NCI-H2107 (cell line): ENCODE measurements around the gene IGSF1.

Experiments
- DNase-seq: peaks from one replicate; lab custom pipeline; 2025; lab: John Stamatoyannopoulos, UW

IGSF1 gene, protein sequence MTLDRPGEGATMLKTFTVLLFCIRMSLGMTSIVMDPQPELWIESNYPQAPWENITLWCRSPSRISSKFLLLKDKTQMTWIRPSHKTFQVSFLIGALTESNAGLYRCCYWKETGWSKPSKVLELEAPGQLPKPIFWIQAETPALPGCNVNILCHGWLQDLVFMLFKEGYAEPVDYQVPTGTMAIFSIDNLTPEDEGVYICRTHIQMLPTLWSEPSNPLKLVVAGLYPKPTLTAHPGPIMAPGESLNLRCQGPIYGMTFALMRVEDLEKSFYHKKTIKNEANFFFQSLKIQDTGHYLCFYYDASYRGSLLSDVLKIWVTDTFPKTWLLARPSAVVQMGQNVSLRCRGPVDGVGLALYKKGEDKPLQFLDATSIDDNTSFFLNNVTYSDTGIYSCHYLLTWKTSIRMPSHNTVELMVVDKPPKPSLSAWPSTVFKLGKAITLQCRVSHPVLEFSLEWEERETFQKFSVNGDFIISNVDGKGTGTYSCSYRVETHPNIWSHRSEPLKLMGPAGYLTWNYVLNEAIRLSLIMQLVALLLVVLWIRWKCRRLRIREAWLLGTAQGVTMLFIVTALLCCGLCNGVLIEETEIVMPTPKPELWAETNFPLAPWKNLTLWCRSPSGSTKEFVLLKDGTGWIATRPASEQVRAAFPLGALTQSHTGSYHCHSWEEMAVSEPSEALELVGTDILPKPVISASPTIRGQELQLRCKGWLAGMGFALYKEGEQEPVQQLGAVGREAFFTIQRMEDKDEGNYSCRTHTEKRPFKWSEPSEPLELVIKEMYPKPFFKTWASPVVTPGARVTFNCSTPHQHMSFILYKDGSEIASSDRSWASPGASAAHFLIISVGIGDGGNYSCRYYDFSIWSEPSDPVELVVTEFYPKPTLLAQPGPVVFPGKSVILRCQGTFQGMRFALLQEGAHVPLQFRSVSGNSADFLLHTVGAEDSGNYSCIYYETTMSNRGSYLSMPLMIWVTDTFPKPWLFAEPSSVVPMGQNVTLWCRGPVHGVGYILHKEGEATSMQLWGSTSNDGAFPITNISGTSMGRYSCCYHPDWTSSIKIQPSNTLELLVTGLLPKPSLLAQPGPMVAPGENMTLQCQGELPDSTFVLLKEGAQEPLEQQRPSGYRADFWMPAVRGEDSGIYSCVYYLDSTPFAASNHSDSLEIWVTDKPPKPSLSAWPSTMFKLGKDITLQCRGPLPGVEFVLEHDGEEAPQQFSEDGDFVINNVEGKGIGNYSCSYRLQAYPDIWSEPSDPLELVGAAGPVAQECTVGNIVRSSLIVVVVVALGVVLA (N-terminal part only)

DNA sequence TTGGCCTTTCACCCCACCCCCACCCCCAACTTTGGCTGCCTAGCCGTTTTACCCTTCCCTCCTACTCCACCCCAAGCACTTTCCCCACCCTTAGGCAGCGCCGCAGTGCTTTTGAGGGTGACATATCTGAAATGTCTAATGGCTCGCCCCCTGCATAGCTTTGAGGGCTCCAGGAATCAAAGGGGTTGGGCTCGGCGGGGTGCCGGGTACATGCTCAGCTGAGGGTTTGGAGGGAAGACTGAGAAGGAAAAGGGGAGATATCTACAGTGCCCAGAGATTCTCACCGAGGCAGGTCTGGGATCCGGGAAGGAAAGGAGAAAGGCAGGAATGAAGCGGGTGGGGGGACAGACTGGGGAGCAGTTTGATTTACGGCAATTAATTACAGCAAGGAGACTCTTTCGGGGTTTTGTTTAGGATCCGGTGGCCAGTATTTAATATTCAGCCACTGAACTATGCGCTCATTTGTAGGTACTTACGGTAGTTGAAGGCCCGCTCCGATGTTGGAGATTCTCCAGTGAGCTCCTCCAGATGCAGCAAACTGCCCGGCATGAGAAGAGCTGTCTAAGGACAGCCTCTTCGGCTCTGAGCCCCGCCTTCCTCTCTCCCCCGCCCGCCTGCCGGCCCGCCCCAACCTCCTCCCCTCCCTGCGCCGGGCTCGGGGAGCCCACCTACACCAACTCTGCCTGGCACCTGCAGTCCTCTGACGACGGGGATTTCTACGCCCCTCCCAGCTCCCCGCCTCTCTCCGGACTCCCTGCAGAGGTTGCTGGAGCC lies at the start of gene IGSF1:
Gene IGSF1 (minus strand): TSS at position 569 of the 774 bp plus-strand sequence. CDS start 2,632 bp downstream, outside the sequence.
- no peak for DNase-seq

- DNase-seq = no peak
Observed at GRCh38 chrX:131332331-131332730, 43.2 kb upstream of the IGSF1 start.

- no peak for DNase-seq
Observed at GRCh38 chrX:131331152-131331551, 42.0 kb upstream of the IGSF1 start.

GRCh38 chrX:131330735-131331134 lies 41.6 kb upstream of the IGSF1 start:
- DNase-seq = no peak

DNA sequence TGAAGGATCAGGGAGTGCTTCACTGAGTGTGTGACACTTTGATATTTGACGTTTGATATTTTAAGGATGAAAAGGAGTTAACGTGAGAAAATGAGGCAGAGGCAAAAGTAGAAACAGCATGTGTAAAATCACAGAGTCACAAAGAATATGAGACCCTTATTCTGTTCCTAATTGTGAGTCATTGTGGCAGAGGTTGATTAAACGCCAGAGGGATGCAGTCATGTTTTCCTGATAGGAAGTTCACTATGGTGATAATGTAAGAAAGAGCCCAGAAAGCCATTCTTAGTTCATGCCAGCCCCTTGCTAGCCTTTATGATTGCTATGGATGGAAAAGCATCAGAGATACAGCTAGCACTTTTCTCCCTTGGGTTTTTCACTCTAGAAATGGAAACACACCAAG lies 33.5 kb upstream of the IGSF1 start:
- DNase-seq = no peak

DNA sequence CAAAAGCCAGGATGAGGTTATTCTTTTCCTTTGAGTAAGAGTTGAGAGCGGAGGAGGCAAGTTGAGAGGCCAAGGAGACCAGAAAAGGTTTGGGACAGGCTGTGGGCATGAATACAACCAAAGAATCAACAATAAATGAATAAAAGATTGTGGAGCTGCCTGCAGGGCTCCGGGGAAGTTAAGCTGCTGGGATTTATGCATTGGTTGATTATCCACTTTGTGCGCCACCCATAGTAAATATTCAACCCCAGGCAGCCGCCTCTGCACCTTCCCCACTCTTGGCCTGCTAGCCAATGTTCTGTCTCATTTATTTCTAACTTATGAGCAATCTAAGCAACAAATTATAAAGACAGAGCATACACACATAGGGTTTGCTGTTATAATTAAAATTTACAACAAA lies 28.2 kb upstream of the IGSF1 start:
- no peak for DNase-seq

DNA sequence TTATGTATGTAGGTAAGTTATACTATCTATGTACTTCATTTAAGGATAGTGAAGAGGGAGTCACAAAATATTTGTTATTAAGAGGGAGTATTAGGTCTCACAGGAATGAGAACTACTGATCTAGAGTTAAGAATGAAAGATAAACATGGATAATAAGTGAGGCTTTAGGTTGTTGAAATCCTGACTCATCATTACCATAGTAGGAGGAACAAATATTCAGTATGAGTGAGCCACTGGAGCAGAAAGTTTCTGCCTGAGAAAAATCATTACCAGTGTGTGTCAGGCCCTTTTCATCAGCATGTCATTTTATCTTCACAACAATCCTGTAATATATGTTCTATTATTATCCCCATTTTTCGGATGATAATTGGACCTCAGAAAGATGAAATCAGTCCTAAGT lies 27.2 kb upstream of the IGSF1 start:
- no peak for DNase-seq

DNA sequence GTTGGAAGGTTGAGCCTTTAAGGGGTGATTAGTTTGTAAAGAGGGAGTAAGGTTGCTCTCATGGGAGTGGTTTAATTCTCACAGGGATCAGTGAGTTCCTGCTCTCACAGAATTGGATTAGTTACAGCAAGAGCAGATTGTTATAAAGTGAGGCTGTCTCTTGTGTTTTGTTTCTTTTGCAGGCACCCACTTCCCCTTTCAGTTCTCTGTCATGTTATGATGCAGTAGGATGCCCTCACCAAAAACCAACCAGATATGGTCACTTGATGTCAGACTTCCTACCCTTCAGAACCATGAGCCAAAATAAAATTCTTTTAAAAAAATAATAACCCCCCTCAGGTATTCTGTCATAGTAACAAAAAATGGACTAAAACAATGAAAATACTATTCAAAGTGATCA lies 19.9 kb upstream of the IGSF1 start:
- no peak for DNase-seq

DNA sequence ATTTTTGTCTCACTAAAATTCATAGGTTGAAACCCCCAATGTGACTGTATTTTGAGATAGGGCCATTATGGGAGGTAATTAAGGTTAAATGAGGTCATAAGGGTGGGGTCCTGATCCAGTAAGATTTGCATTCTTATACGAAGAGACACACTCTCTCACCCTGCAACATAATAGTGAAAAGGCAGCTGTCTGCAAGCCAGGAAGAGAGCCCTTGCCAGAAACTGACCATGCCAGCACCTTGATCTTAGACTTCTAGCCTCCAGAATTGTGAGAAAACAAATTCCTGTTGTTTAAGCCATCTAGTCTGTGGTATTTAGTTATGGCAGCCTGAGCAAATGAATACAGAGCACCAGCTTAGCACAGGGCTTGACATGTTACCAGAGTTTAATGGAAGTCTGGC lies 17.5 kb upstream of the IGSF1 start:
- no peak for DNase-seq

DNA sequence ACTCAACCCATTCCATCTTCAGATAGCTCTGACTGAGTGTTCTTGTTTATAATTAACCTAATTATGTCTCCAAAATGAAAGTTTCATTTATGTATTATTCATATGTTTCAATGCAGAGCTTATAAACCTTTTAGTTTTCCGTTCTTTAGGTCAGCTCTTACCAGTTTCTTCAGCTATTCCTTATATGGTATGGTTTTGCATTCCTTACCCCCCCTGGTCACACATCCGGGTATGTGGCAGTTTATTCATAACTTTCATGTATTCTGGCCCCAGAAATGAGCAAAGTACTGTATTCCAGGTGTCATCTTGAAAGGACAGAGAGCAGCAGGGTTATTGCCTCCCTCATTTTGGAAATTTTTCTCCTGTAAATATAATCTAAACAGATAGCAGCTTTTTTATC lies 16.8 kb upstream of the IGSF1 start:
- no peak for DNase-seq

DNA sequence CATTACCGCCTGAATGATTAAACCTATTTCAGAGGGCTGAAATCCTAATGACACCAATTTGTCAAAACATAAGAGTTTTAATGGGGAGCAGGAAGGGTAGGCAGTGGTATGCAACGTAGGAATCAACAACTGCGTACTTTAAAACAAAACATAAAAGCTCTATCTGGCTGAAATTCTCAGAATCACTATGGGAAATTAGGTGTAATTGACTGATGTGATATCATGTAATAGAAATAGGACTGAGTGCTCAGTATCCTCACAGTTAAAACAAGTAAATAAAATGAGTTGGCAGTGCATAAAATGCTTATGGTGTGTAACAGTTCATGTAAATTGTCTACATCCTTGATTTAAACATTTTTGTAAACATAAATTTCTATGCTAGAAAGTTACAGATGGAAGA lies 13.6 kb upstream of the IGSF1 start:
- DNase-seq = no peak

DNA sequence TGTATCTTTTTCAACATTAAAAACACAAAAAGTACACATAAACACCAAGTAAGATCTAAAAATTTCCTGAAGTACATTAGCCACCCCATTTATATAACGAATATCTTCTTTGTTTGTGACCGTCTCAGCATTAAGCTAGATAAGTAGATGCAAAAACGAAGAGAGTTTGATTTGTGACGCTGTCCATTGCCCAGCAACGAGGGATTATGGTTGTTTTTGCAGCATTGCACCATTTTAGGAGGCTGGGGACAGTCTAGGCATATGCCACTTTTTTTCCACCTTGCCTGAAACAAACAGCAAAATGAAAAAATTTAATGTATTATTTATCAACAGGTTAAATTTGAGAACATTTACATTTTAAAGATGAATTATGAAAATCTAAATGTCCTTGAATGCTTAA lies 12.0 kb upstream of the IGSF1 start:
- no peak for DNase-seq

GRCh38 chrX:131298846-131299245 lies 9.7 kb upstream of the IGSF1 start:
- no peak for DNase-seq

DNA sequence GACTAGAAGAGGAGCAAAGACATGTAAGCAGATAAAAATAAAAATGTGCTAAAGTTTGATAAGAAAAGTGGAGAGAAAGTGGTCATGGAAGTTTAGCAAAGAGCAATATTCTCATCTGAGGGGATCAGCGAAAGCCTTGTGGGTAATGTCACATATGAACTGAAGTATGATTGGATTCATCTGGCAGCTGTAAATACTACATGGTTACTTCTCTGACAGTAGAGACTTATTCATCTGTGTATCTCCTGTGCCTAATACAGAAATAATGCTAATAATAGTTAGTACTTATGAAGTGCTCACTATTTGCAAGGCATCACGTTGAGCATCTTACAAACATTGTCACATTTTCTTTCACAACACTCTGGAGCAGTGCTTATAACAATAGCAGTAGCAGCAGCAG lies 8.9 kb upstream of the IGSF1 start:
- no peak for DNase-seq

- no peak for DNase-seq
Observed at GRCh38 chrX:131289527-131289926, 421 bp upstream of the IGSF1 start.

- DNase-seq = no peak
Observed at GRCh38 chrX:131288188-131288587, 918 bp downstream of the IGSF1 start.

GRCh38 chrX:131287560-131288179 lies 1.4 kb downstream of the IGSF1 start:
- DNase-seq = no peak

- no peak for DNase-seq
Observed at GRCh38 chrX:131279617-131280016, 9.5 kb downstream of the IGSF1 start.

GRCh38 chrX:131279197-131279596 lies 9.9 kb downstream of the IGSF1 start:
- DNase-seq = no peak

- DNase-seq = no peak
Observed at GRCh38 chrX:131277543-131278136, 11.5 kb downstream of the IGSF1 start.

DNA sequence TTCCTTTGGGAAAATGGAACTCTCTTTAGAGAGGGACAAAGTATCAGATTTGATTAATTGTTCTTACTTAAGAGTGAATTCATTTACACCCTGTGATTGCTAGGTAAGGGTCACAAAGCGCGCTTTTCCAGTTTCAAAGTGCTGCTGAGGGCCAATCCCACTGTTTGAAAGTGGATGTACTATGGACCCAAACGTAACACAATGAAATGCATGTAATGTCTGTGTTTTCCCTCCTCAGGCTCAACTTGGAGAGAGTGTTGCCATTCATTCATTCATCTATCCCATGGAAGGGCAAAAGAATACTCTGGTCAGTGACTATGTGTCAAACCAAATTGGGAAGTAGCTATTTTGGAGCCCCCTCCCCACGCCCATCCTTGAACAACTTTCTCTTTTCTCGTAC lies 16.1 kb downstream of the IGSF1 start:
- DNase-seq = no peak
